Measurements from ENCODE around the gene SH3RF3. TPM values are rescaled to one million over a fixed set of nuclear protein-coding genes. Genes with fewer than 3 reads are reported as not detected.

The SH3RF3 gene
- total RNA-seq, 1 experiment from 2014 or later = 4.9 TPM

GRCh38 chr2:109400102-109400501 is 271.1 kb downstream of the SH3RF3 start:
- Histone ChIP-seq H3K36me3 (ENCODE audit: control insufficient read depth, insufficient read depth, low read length) (no peaks in the 10 kb centered on the region), H3K27me3 (ENCODE audit: control insufficient read depth, insufficient read depth, low read length) (no peaks in the 10 kb centered on the region), H3K4me3 (ENCODE audit: low read depth in 2 of 2, low read length in 2 of 2) (no peak overlapping the region), H3K4me1 (ENCODE audit: control insufficient read depth, insufficient read depth, low read length) (no peaks in the 10 kb centered on the region; the same call in 1 of the 2 replicates), H3K27ac (ENCODE audit: low read length) (no peak overlapping the region), H3K9me3 (ENCODE audit: control insufficient read depth, insufficient read depth, low read depth, low read length) (no peaks in the 10 kb centered on the region)
- BruUV-seq (replicated peaks) = no TSS peak
- in situ Hi-C loops (cut with HindIII; ENCODE audit: low pct_unique_long_range_greater_than_20kb, low sequenced_read_pairs) = no loop called here
- DNase-seq (ENCODE audit: low read depth, low spot score) (no peak), ATAC-seq (no peak)
- CTCF ChIA-PET = no interaction called here
- TF ChIP-seq CTCF (IDR thresholded peaks at IDR 0.05) (no peak), POLR2AphosphoS5 (IDR thresholded peaks at IDR 0.05; ENCODE audit: low read depth, low read length) (no peak), SIN3A (IDR thresholded peaks at IDR 0.05; ENCODE audit: borderline replicate concordance, insufficient read depth, low read depth, low read length) (no peak), TCF7L2 (IDR thresholded peaks at IDR 0.05; ENCODE audit: low read depth, low read length) (no peak), REST (IDR thresholded peaks at IDR 0.05; ENCODE audit: insufficient read depth in 1 of 2, low read depth in 2 of 2, low read length in 1 of 2) (no peak)
- POLR2A ChIA-PET = no interaction called here
- intact Hi-C loops (cut with micrococcal nuclease; ENCODE audit: unreplicated experiment) = no loop called here

GRCh38 chr2:109401370-109401769 is 272.4 kb downstream of the SH3RF3 start:
- ChIA-PET POLR2A (no interaction called here), CTCF (no interaction called here)
- intact Hi-C loops (cut with micrococcal nuclease; ENCODE audit: unreplicated experiment) = no loop called here
- ATAC-seq = no peak
- in situ Hi-C loops (cut with HindIII; ENCODE audit: low pct_unique_long_range_greater_than_20kb, low sequenced_read_pairs) = no loop called here
- no peak overlapping the region for H3K4me3 ChIP-seq (ENCODE audit: low read depth in 2 of 2, low read length in 2 of 2)
- no peaks in the 10 kb centered on the region for H3K36me3 ChIP-seq (ENCODE audit: control insufficient read depth, insufficient read depth, low read length)
- no peaks in the 10 kb centered on the region for H3K9me3 ChIP-seq (ENCODE audit: control insufficient read depth, insufficient read depth, low read depth, low read length)
- no peak for DNase-seq (ENCODE audit: low read depth, low spot score)
- TF ChIP-seq REST (IDR thresholded peaks at IDR 0.05; ENCODE audit: insufficient read depth in 1 of 2, low read depth in 2 of 2, low read length in 1 of 2) (no peak), TCF7L2 (IDR thresholded peaks at IDR 0.05; ENCODE audit: low read depth, low read length) (no peak), SIN3A (IDR thresholded peaks at IDR 0.05; ENCODE audit: borderline replicate concordance, insufficient read depth, low read depth, low read length) (no peak), POLR2AphosphoS5 (IDR thresholded peaks at IDR 0.05; ENCODE audit: low read depth, low read length) (no peak), CTCF (IDR thresholded peaks at IDR 0.05) (no peak)
- no peaks in the 10 kb centered on the region for H3K27me3 ChIP-seq (ENCODE audit: control insufficient read depth, insufficient read depth, low read length)
- H3K27ac ChIP-seq (ENCODE audit: low read length) = no peak overlapping the region
- H3K4me1 ChIP-seq (ENCODE audit: control insufficient read depth, insufficient read depth, low read length) = no peaks in the 10 kb centered on the region; the same call in 1 of the 2 replicates
- BruUV-seq (replicated peaks) = no TSS peak

Data from Panc1 (cell line).